GM19328 (cell line): ENCODE results near the gene S100A6.

Source experiments
- ATAC-seq: cut with Tn5 transposase; IDR thresholded peaks from one replicate; pipeline ENCODE4 v1.9.1; 2021; ENCODE audit warnings: mild to moderate bottlenecking, moderate library complexity; ENCODE audit not compliant: unreplicated experiment

Gene S100A6

GRCh38 chr1:153546796-153547559 is 11.2 kb upstream of the S100A6 start:
- no peak for ATAC-seq

GRCh38 chr1:153546371-153546770 is 10.6 kb upstream of the S100A6 start:
- ATAC-seq, result no peak

GRCh38 chr1:153545067-153546055 is 9.6 kb upstream of the S100A6 start, which contains the start of gene S100A4:
Gene S100A4, minus strand, starts transcription at chr1:153545806. Its CDS starts 1,012 bp downstream, at chr1:153544794.
- no peak for ATAC-seq

- no peak for ATAC-seq
Measured at GRCh38 chr1:153544453-153545066, 8.8 kb upstream of the S100A6 start.

GRCh38 chr1:153543736-153544135 is 7.9 kb upstream of the S100A6 start:
- no peak for ATAC-seq

GRCh38 chr1:153542956-153543711 is 7.3 kb upstream of the S100A6 start:
- ATAC-seq, result no peak

GRCh38 chr1:153541641-153542590 is 6.1 kb upstream of the S100A6 start:
- no peak for ATAC-seq

- ATAC-seq, result no peak
Measured at GRCh38 chr1:153540394-153541361, 4.9 kb upstream of the S100A6 start, which contains the start of gene S100A5. Gene S100A5, minus strand, starts transcription at chr1:153540934. Its CDS starts 743 bp downstream, at chr1:153540191.

GRCh38 chr1:153539395-153540093 is 3.8 kb upstream of the S100A6 start:
- no peak for ATAC-seq

- ATAC-seq, result no peak
Measured at GRCh38 chr1:153538315-153538821, 2.6 kb upstream of the S100A6 start.

- ATAC-seq, result no peak
Measured at GRCh38 chr1:153537376-153537730, 1.6 kb upstream of the S100A6 start.

- ATAC-seq, result no peak
Measured at GRCh38 chr1:153536671-153537375, 1.0 kb upstream of the S100A6 start.

- ATAC-seq, result no peak
Measured at GRCh38 chr1:153536012-153536670, 350 bp upstream of the S100A6 start.

GRCh38 chr1:153534925-153535241 is 908 bp downstream of the S100A6 start:
- no peak for ATAC-seq

- ATAC-seq, result no peak
Measured at GRCh38 chr1:153534226-153534924, 1.4 kb downstream of the S100A6 start.

- no peak for ATAC-seq
Measured at GRCh38 chr1:153533689-153534201, 2.0 kb downstream of the S100A6 start.
